ENCODE measurements around the gene ZNF225. TPM values are rescaled to one million over a fixed set of nuclear protein-coding genes. Genes with fewer than 3 reads are reported as not detected.
A peak's percentile ranks its signal among the peaks of the same experiment; 100 is the strongest.

ZNF225 gene
- 2.8 TPM for polyA plus RNA-seq (2012; ENCODE audit: insufficient read depth, insufficient read length, low read depth)

- 0 out of 2 replicates have a peak, but pooled peaks cover 4% of the 10 kb centered on the region for H3K9me3 ChIP-seq
- peak within 1 kb of the TSS; percentile 80 for H3K4me3 ChIP-seq (ENCODE audit: low read depth, low read length)
- H3K36me3 ChIP-seq, result peaks cover 26% of the 10 kb centered on the region
- TF ChIP-seq, protein P1, sequence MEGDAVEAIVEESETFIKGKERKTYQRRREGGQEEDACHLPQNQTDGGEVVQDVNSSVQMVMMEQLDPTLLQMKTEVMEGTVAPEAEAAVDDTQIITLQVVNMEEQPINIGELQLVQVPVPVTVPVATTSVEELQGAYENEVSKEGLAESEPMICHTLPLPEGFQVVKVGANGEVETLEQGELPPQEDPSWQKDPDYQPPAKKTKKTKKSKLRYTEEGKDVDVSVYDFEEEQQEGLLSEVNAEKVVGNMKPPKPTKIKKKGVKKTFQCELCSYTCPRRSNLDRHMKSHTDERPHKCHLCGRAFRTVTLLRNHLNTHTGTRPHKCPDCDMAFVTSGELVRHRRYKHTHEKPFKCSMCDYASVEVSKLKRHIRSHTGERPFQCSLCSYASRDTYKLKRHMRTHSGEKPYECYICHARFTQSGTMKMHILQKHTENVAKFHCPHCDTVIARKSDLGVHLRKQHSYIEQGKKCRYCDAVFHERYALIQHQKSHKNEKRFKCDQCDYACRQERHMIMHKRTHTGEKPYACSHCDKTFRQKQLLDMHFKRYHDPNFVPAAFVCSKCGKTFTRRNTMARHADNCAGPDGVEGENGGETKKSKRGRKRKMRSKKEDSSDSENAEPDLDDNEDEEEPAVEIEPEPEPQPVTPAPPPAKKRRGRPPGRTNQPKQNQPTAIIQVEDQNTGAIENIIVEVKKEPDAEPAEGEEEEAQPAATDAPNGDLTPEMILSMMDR (IDR thresholded peaks at IDR 0.05; ENCODE audit: low read depth, low read length), result peak; percentile 4; the same call in 1 of the 2 replicates
- no peaks in the 10 kb centered on the region for H3K4me1 ChIP-seq
- DNase-seq, result peak; percentile 95
- no peaks in the 10 kb centered on the region for H3K27me3 ChIP-seq
Measured at GRCh38 chr19:44113138-44113783, at the start of gene ZNF225. Gene ZNF225 (plus strand): TSS chr19:44113399. CDS start chr19:44115828, 2,429 bp downstream.

GRCh38 chr19:44066305-44066704 is 46.9 kb upstream of the ZNF225 start:
- no peak for DNase-seq
- Histone ChIP-seq H3K4me1 (no peaks in the 10 kb centered on the region), H3K9me3 (no peaks in the 10 kb centered on the region; the same call in 1 of the 2 replicates), H3K27me3 (no peaks in the 10 kb centered on the region), H3K4me3 (ENCODE audit: low read depth, low read length) (no peak overlapping the region), H3K36me3 (peaks cover 16% of the 10 kb centered on the region)
- TF ChIP-seq, protein P1 (IDR thresholded peaks at IDR 0.05; ENCODE audit: low read depth, low read length), result no peak

- TF ChIP-seq, protein P1 (IDR thresholded peaks at IDR 0.05; ENCODE audit: low read depth, low read length), result no peak
- Histone ChIP-seq H3K9me3 (no peaks in the 10 kb centered on the region; the same call in 1 of the 2 replicates), H3K36me3 (peaks cover 16% of the 10 kb centered on the region), H3K4me1 (no peaks in the 10 kb centered on the region), H3K27me3 (no peaks in the 10 kb centered on the region), H3K4me3 (ENCODE audit: low read depth, low read length) (no peak overlapping the region)
- no peak for DNase-seq
Measured at GRCh38 chr19:44069415-44069814, 43.8 kb upstream of the ZNF225 start.

- Histone ChIP-seq H3K36me3 (0 out of 2 replicates have a peak, but pooled peaks cover 3% of the 10 kb centered on the region), H3K4me1 (no peaks in the 10 kb centered on the region), H3K9me3 (no peaks in the 10 kb centered on the region; the same call in 1 of the 2 replicates), H3K27me3 (no peaks in the 10 kb centered on the region), H3K4me3 (ENCODE audit: low read depth, low read length) (peak within 1 kb of the TSS; percentile 85)
- TF ChIP-seq, protein P1 (IDR thresholded peaks at IDR 0.05; ENCODE audit: low read depth, low read length), result no peak
- DNase-seq, result peak; percentile 87
Measured at GRCh38 chr19:44071824-44072542, 41.2 kb upstream of the ZNF225 start, which contains the start of gene ZNF284. Gene ZNF284 (plus strand): TSS chr19:44072159. CDS start chr19:44076390, 4,231 bp downstream.

DNA sequence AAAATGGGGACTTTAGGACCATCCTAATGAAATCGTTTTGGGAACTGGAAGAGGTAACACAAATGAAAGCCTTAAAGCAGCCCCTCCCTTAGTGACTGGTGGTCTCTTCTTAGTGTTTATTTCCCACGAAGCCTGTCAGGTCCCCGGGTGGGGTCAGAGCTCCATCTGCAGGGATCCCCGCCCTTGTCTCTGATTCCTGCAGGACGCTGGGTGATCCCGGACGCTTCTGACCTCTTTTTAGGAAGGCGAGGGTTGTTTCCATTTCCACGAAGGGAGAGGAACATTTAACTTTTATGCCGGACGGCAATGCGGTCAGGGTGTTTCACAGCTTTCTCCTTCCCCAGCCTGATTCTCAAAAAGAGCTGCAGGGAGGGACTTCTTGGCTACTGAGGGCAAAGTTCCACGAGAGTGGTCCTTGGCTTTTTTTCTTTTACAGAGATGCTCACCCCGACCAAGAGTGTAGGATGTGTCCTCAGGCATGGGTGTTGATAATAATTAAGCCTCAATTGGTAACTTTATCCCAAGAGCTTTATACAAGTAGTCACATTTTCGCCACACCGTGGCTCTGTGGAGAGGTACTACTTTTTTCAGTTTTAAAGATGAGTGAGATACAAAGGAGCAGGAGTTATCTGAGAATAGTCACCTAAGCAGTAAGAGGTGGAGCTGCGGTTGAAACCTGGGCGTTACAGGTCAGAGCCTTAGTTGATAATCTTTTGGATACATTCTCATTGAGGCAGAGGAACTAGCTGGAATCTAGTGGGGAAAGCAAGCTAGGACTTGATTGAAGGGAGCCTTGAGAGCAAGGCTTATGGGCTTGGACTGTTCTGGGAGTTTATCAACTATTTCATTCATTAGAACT is 40.4 kb upstream of the ZNF225 start:
- H3K4me3 ChIP-seq (ENCODE audit: low read depth, low read length), result peak overlapping the region; percentile 85
- H3K36me3 ChIP-seq, result no peaks in the 10 kb centered on the region; the same call in 1 of the 2 replicates

More for the DNA sequence above, 40.4 kb upstream of the ZNF225 start:
- Histone ChIP-seq H3K27me3 (no peaks in the 10 kb centered on the region), H3K9me3 (no peaks in the 10 kb centered on the region; the same call in 1 of the 2 replicates), H3K4me1 (no peaks in the 10 kb centered on the region)
- no peak for DNase-seq
- TF ChIP-seq, protein P1 (IDR thresholded peaks at IDR 0.05; ENCODE audit: low read depth, low read length), result no peak
